Neural cell (in vitro differentiated cells): ENCODE data around the gene PTN. TPM values are rescaled to one million over a fixed set of nuclear protein-coding genes. Genes with fewer than 3 reads are reported as not detected.

ENCODE experiments used
- H2AFZ ChIP-seq: fragments of 200-600, 300-800 bp; sonication (generic), shearing (Covaris generic); 2 replicates; pipeline ENCODE4 v1.6.0; 2014; ENCODE audit warnings: low read depth, mild to moderate bottlenecking, antibody characterized with exemption, low read length, moderate library complexity
- H3F3A ChIP-seq: fragments of 200-600 bp; shearing (Covaris generic); 2 replicates; pipeline ENCODE4 v1.6.1; 2016; ENCODE audit warnings: mild to moderate bottlenecking, moderate library complexity, mixed read lengths, antibody characterized with exemption, low read length; ENCODE audit not compliant: insufficient read depth, poor library complexity, severe bottlenecking
- H3K27ac ChIP-seq: fragments of 200-600, 300-800 bp; sonication (generic), shearing (Covaris generic); 2 replicates; pipeline ENCODE4 v1.5.1; 2014; ENCODE audit warnings: mild to moderate bottlenecking, low read length, moderate library complexity
- H3K27me3 ChIP-seq: fragments of 300-800, 200-600 bp; sonication (generic), shearing (Covaris generic); 2 replicates; pipeline ENCODE4 v1.6.0; 2014; ENCODE audit warnings: mild to moderate bottlenecking, low read depth, low read length, moderate library complexity; ENCODE audit not compliant: insufficient read depth
- H3K36me3 ChIP-seq: fragments of 300-800, 200-600 bp; sonication (generic), shearing (Covaris generic); 2 replicates; pipeline ENCODE4 v1.5.1; 2014; ENCODE audit warnings: mild to moderate bottlenecking, antibody characterized with exemption, low read length, moderate library complexity; ENCODE audit not compliant: insufficient read depth
- H3K4me2 ChIP-seq: fragments of 300-800, 200-600 bp; sonication (generic), shearing (Covaris generic); 2 replicates; pipeline ENCODE4 v1.6.0; 2014; ENCODE audit warnings: mild to moderate bottlenecking, low read length
- H3K4me3 ChIP-seq: fragments of 300-800, 200-600 bp; sonication (generic), shearing (Covaris generic); 2 replicates; pipeline ENCODE4 v1.5.1; 2014; ENCODE audit warnings: mild to moderate bottlenecking, low read length, moderate library complexity
- H3K79me2 ChIP-seq: fragments of 200-600 bp; shearing (Covaris generic); replicated peaks from 2 replicates; pipeline ENCODE4 v1.6.0; 2014; ENCODE audit warnings: mild to moderate bottlenecking, low read length, moderate library complexity; ENCODE audit not compliant: insufficient read depth
- H3K9ac ChIP-seq: fragments of 300-800, 200-600 bp; sonication (generic), shearing (Covaris generic); 2 replicates; pipeline ENCODE4 v1.6.1; 2016; ENCODE audit warnings: mild to moderate bottlenecking, low read length, mixed read lengths
- H3K9me2 ChIP-seq: fragments of 200-600 bp; shearing (Covaris generic); 2 replicates; pipeline ENCODE4 v1.6.1; 2016; ENCODE audit warnings: mild to moderate bottlenecking, low read length, mixed read lengths; ENCODE audit not compliant: insufficient read depth
- H3K9me3 ChIP-seq: fragments of 200-600, 300-800 bp; sonication (generic), shearing (Covaris generic); 2 replicates; pipeline ENCODE4 v1.6.1; 2016; ENCODE audit warnings: mild to moderate bottlenecking, mixed run types, low read length, moderate library complexity, mixed read lengths
- H4K20me1 ChIP-seq: fragments of 200-600 bp; shearing (Covaris generic); 2 replicates; pipeline ENCODE4 v1.6.1; 2016; ENCODE audit warnings: mild to moderate bottlenecking, mixed run types; ENCODE audit not compliant: insufficient read depth
- CTCF ChIP-seq: fragments of 450-650 bp; IDR thresholded peaks from 2 replicates; pipeline ENCODE4 v1.5.1; 2014; ENCODE audit warnings: antibody characterized with exemption, mild to moderate bottlenecking, moderate library complexity; ENCODE audit not compliant: poor library complexity, severe bottlenecking
- EP300 ChIP-seq: fragments of 450-650 bp; conservative IDR thresholded peaks from 2 replicates; pipeline ENCODE4 v1.6.1; 2014; ENCODE audit warnings: antibody characterized with exemption, mild to moderate bottlenecking, moderate library complexity; ENCODE audit not compliant: poor library complexity, severe bottlenecking
- EZH2 ChIP-seq: fragments of 200-600, 300-800 bp; shearing (Covaris generic), sonication (generic); IDR thresholded peaks from 2 replicates; pipeline ENCODE4 v1.6.1; 2014; ENCODE audit warnings: antibody characterized with exemption, low read length, borderline replicate concordance, mild to moderate bottlenecking; ENCODE audit not compliant: insufficient read depth, poor library complexity, severe bottlenecking
- MXI1 ChIP-seq: fragments of 450-650 bp; conservative IDR thresholded peaks from 2 replicates; pipeline ENCODE4 v1.6.1; 2014; ENCODE audit warnings: antibody characterized with exemption, mild to moderate bottlenecking; ENCODE audit not compliant: poor library complexity, severe bottlenecking
- POLR2AphosphoS5 ChIP-seq: IDR thresholded peaks from 2 replicates; pipeline ENCODE4 v1.6.1; 2012
- RAD21 ChIP-seq: fragments of 450-650 bp; conservative IDR thresholded peaks from 2 replicates; pipeline ENCODE4 v1.6.1; 2014; ENCODE audit warnings: antibody characterized with exemption, mild to moderate bottlenecking, moderate library complexity
- REST ChIP-seq: IDR thresholded peaks from 2 replicates; pipeline ENCODE4 v1.6.1; 2012; ENCODE audit warnings: borderline replicate concordance
- SMC3 ChIP-seq: fragments of 450-650 bp; conservative IDR thresholded peaks from 2 replicates; pipeline ENCODE4 v1.6.1; 2014; ENCODE audit warnings: antibody characterized with exemption, mild to moderate bottlenecking, moderate library complexity; ENCODE audit not compliant: poor library complexity
- TAF1 ChIP-seq: IDR thresholded peaks from 2 replicates; pipeline ENCODE4 v1.6.1; 2012; ENCODE audit warnings: low read depth
- polyA plus RNA-seq: library from polyadenylated mRNA; depleted of rRNA; stranded (reverse); fragments of >200 nt; gene quantifications from 2 replicates; pipeline ENCODE4 v1.2.3, GENCODE V29; 2014

The PTN gene
- polyA plus RNA-seq, 1 donor from 2014 or later, result 14.1 TPM

GRCh38 chr7:137258552-137258951 lies 85.0 kb downstream of the PTN start:
- no peaks in the 10 kb centered on the region for H3K9me2 ChIP-seq
- H3K27me3 ChIP-seq, result no peaks in the 10 kb centered on the region
- H3F3A ChIP-seq, result no peaks in the 10 kb centered on the region
- TF ChIP-seq REST (no peak), SMC3 (no peak)
- H3K9ac ChIP-seq, result no peak overlapping the region
- no peaks in the 10 kb centered on the region for H4K20me1 ChIP-seq
- H3K9me3 ChIP-seq, result no peaks in the 10 kb centered on the region
- no peak overlapping the region for H3K27ac ChIP-seq
- H2AFZ ChIP-seq, result no peak overlapping the region
- H3K36me3 ChIP-seq, result no peaks in the 10 kb centered on the region
- no peaks in the 10 kb centered on the region for H3K79me2 ChIP-seq
- H3K4me3 ChIP-seq, result no peak overlapping the region
- no peak overlapping the region for H3K4me2 ChIP-seq

GRCh38 chr7:137254766-137255165 lies 88.8 kb downstream of the PTN start:
- Histone ChIP-seq H3K36me3 (no peaks in the 10 kb centered on the region), H3K4me2 (no peak overlapping the region), H3K9me3 (no peaks in the 10 kb centered on the region), H3K27me3 (no peaks in the 10 kb centered on the region), H2AFZ (no peak overlapping the region), H3F3A (no peaks in the 10 kb centered on the region), H3K27ac (no peak overlapping the region), H3K9ac (no peak overlapping the region), H4K20me1 (no peaks in the 10 kb centered on the region), H3K4me3 (no peak overlapping the region), H3K9me2 (no peaks in the 10 kb centered on the region), H3K79me2 (no peaks in the 10 kb centered on the region)
- TF ChIP-seq REST (no peak), EZH2 (no peak), CTCF (no peak), EP300 (no peak), TAF1 (no peak), MXI1 (no peak), POLR2AphosphoS5 (no peak), RAD21 (no peak), SMC3 (no peak)
